Measurements from ENCODE around the gene NCMAP.

NCMAP gene

GRCh38 chr1:24621121-24621520 lies 65.2 kb downstream of the NCMAP start:
- DNase-seq (ENCODE audit: low read depth in 2 of 2): no peak

GRCh38 chr1:24622218-24622617 lies 66.3 kb downstream of the NCMAP start:
- no peak for DNase-seq (ENCODE audit: low read depth in 2 of 2)

GRCh38 chr1:24632832-24633175 lies 76.9 kb downstream of the NCMAP start:
- no peak for DNase-seq (ENCODE audit: low read depth in 2 of 2)

GRCh38 chr1:24635195-24635843 lies 79.4 kb downstream of the NCMAP start:
- DNase-seq (ENCODE audit: low read depth in 2 of 2): no peak

- no peak for DNase-seq (ENCODE audit: low read depth in 2 of 2)
These were observed 80.9 kb downstream of the NCMAP start for GRCh38 chr1:24636661-24637357.

GRCh38 chr1:24639094-24639493 lies 83.2 kb downstream of the NCMAP start:
- DNase-seq (ENCODE audit: low read depth in 2 of 2): no peak

GRCh38 chr1:24639881-24640280 lies 84.0 kb downstream of the NCMAP start:
- no peak for DNase-seq (ENCODE audit: low read depth in 2 of 2)

GRCh38 chr1:24640288-24640687 lies 84.4 kb downstream of the NCMAP start:
- no peak for DNase-seq (ENCODE audit: low read depth in 2 of 2)

- peak; percentile 21 to 24 for DNase-seq (ENCODE audit: low read depth in 2 of 2)
These were observed 85.8 kb downstream of the NCMAP start for GRCh38 chr1:24641646-24642151.

- DNase-seq (ENCODE audit: low read depth in 2 of 2): peak; percentile 91 to 98
These were observed 86.8 kb downstream of the NCMAP start, which contains the start of gene SRRM1 for GRCh38 chr1:24642481-24643362. Gene SRRM1, plus strand, starts transcription at chr1:24643302. Its CDS starts 25 bp downstream, at chr1:24643327.

GRCh38 chr1:24643363-24644099 lies 87.6 kb downstream of the NCMAP start:
- DNase-seq (ENCODE audit: low read depth in 2 of 2): peak; percentile 34 to 37

GRCh38 chr1:24644100-24644384 lies 88.2 kb downstream of the NCMAP start:
- DNase-seq (ENCODE audit: low read depth in 2 of 2): no peak

- DNase-seq (ENCODE audit: low read depth in 2 of 2): no peak
These were observed 93.0 kb downstream of the NCMAP start for GRCh38 chr1:24648919-24649318.

- no peak for DNase-seq (ENCODE audit: low read depth in 2 of 2)
These were observed 96.5 kb downstream of the NCMAP start for GRCh38 chr1:24652382-24652781.

GRCh38 chr1:24654010-24654409 lies 98.1 kb downstream of the NCMAP start:
- no peak for DNase-seq (ENCODE audit: low read depth in 2 of 2)

GRCh38 chr1:24656046-24656445 lies 100.2 kb downstream of the NCMAP start:
- no peak for DNase-seq (ENCODE audit: low read depth in 2 of 2)

- no peak for DNase-seq (ENCODE audit: low read depth in 2 of 2)
These were observed 101.9 kb downstream of the NCMAP start for GRCh38 chr1:24657781-24658180.

Measured in stimulated activated CD4-positive, alpha-beta T cell treated with anti-CD3 and anti-CD28 coated beads, Interleukin-4, amount 100 ng/mL, for 48 hours (primary cell).